Cerebellar nuclear complex (tissue), 1 donor: Measurements from ENCODE around the gene SCIMP.
"Not testable (repeated sequence)": the region's sequence is repeated elsewhere in the genome, so short reads cannot be mapped to it uniquely, and the experiment has no call there.

Experiments
- DNase-seq, 2 experiments: peaks; one replicate each; lab custom pipeline; 2025; lab: John Stamatoyannopoulos, UW

SCIMP gene

DNA sequence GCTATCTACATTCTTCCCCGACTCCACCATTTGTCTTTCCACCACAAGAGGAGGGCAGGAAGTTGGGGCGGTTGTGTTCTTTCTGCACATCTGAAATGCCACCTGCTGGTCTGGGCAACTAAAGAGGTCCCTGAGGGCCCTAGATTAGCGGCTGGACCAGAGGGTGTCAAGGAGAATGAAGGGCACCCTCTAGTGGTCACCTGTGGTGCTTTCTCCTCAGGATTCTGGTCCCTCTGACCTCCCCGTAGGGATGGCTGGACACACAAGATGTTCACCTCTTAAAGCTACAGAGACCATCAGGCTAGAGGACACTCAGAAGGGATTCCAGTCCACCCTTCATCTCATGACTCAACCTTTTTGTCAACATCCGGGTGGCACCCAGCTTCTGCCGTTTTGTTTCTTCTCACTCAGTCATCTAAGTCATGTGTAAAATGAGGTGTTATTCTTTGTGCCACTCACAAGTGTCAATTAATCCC lies 2.9 kb upstream of the SCIMP start:
- no peak for DNase-seq

DNA sequence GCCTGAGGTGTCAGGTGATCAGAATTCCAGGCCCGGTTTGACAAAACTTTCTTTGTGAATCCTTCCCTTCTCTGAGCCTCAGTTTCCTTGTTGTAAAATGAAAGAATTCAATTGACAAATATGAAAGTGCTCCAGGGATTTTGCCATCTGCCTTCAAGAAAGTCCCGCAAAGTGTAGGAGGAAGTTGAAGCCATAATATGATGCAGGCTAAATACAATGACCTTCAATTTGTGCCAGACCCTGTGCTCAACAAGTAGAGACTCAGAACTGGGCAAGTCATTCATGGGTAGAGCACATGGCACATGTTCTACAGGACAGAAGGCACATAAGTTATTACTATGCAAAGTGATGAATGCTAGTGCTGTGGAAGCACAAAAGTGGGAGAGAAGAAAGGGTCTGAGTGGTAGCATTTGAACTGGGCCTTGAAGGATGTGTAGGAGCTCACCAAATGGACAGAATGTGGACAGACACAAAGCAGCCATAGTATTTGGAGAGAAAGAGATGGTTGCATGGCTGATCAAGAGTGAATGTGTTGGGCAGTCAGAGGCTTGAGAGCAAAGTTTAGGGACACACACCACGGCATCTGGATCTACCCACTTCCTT lies 2.4 kb upstream of the SCIMP start:
- DNase-seq = no peak

DNA sequence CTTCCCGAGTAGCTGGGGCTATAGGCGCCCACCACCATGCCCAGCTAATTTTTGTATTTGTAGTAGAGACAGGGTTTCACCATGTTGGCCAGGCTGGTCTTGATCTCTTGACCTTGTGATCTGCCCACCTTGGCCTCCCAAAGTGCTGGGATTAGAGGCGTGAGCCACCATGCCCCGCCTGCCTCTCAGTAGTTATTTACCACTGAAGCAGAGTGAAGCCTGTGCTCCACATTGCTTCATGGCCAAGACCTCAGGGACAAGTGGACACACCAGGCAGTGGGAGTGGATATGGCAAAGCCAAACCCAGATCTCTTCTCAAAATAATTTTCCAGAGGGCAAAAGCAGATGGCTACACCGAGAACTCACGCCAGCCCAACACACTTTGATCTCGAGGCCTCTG lies 1.2 kb downstream of the SCIMP start:
- not testable (repeated sequence) for DNase-seq

DNA sequence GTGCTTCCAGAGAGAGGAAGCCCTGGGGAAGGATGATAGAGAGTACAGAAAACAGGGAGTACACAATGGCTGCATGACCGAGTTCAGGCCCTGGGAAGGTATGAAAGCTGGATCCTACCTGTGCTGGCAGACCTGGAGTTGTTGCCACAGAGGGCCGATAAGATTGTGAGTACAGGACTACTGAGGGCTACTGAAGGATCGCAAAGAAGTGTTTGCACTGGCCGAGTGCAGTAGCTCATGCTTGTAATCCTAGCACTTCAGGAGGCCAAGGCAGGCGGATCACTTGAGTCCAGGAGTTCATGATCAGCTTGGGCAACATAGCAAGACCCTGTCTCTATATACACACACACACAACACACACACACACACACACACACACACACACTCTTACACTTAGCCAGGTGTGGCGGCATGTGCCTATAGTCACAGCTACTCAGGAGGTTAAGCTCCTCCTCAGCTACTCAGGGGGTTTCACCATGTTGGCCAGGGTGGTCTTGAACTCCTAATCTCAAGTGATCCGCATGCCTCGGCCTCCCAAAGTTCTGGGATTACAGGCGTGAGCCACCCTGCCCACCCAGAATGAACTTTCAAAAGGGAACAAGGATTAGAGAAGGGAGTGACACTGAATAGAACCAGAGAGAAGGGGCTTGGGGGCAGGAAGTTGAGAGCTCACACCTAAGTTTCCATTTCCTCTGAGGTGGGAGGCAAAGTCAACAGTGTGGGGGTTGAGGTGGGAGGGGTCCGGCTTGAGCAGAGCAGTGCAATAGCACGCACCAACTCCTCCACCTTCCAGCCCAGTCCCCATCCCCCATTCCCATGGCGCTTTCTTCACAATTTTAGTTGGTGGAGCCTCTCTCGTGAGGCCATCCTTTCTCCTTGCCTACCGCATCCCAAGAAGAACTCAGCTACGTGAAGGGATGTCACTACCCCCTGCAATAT lies 7.5 kb downstream of the SCIMP start:
- no peak for DNase-seq

DNA sequence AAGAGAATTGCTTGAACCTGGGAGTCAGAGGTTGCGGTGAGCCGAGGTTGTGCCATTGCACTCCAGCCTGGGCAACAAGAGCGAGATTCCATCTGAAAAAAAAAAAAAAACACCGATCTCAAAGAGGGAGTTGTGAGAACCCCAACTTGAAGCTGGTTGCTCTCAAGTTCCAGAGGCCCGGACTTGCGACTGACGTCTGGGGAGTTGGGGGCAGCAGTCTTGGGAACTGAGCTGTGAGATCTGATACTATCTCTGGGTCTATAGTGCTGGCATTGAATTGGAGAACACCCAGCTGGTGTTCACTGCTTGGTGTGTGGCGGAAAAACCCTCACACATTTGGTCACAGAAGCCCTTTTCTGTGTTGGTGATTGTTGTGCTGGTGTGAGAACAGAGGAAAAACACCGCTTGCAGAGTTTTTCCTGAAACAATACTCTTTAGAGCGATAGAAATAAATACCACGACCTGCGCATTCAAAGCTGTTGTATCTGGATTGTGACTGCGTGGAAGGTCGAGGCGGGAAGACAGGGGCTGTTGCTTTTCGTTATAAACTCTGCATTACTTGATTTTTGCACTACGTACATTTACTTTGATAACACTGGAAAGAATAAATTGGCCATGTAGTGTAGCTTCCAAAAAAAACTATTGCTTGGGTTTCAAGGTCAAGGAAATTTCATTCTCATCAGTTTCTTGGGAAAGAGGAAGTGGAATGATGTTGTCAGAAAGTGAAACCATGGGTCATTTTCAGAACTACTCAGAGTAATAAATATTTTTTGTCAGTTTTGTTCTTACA lies 8.8 kb downstream of the SCIMP start:
- DNase-seq = no peak

DNA sequence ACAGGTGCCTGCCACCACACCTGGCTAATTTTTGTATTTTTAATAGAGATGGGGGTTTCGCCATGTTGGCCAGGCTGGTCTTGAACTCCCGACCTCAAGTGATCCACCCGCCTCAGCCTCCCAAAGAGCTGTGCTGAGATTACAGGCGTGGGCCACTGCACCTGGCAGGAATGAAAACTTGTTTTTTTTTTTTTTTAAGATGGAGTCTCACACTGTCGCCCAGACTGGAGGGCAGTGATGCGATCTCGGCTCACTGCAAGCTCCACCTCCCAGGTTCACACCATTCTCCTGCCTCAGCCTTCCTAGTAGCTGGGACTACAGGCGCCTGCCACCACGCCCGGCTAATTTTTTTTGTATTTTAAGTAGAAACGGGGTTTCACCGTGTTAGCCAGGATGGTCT lies 12.7 kb downstream of the SCIMP start:
- DNase-seq = not testable (repeated sequence)

DNA sequence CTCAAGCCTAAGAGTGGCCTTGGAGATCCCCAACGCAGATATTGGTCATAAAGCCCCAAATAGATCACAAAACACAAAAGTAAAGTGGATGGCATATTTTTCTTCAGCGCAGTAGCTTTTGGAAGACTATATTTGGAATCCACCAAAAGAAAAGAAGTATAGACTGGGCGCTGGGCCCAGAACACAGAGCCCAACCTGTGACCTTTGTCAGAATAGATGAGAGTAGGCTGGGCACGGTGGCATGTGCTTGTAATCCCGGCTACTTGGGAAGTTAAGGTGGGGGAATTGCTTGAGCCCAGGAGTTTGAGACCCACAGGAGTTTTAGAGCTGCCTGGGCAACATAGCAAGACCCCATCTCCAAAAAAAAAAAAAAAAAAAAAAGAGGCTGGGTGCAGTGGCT lies 14.6 kb downstream of the SCIMP start:
- DNase-seq = no peak

DNA sequence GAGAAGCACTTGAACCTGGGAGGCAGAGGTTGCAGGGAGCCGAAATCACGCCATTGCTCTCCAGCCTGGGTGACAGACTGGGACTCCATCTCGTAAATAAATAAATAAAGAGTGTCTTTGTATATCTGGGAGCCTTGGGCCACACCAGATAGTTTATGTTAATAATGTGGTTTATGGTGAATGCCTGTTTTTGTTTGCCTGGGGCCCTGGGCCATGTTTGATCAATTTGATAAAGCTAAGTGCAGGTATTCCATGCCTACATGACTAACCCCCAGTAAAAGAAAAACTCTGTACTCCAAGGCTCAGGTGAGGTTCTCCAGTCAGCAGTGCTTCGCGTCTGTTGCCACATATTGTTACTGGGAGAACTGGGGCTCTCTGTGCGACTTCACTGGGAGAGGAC lies 15.1 kb downstream of the SCIMP start:
- DNase-seq = no peak

DNA sequence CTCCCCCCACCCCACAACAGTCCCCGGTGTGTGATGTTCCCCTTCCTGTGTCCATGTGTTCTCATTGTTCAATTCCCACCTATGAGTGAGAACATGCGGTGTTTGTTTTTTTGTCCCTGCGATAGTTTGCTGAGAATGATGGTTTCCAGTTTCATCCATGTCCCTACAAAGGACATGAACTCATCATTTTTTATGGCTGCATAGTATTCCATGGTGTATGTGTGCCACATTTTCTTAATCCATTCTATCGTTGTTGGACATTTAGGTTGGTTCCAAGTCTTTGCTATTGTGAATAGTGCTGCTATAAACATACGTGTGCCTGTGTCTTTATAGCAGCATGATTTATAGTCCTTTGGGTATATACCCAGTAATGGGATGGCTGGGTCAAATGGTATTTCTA lies 17.1 kb downstream of the SCIMP start:
- DNase-seq = not testable (repeated sequence)

DNA sequence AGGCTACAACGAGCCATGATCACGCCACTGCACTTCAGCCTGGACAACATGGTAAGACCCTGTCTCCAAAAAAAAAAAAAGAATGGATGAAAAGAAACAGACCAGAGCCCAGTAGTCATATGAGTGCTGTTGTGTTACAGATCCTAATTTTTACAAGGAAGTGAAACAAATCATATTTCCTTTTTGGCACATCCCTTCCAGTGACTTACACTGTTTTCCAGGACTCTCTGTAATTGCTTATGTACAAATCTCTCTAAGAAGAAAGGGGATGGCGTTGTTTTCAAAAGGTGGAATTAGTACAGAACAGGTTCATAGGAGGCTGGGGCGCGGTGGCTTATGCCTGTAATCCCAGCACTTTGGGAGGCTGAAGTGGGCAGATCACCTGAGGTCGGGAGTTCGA lies 23.2 kb downstream of the SCIMP start:
- no peak for DNase-seq

DNA sequence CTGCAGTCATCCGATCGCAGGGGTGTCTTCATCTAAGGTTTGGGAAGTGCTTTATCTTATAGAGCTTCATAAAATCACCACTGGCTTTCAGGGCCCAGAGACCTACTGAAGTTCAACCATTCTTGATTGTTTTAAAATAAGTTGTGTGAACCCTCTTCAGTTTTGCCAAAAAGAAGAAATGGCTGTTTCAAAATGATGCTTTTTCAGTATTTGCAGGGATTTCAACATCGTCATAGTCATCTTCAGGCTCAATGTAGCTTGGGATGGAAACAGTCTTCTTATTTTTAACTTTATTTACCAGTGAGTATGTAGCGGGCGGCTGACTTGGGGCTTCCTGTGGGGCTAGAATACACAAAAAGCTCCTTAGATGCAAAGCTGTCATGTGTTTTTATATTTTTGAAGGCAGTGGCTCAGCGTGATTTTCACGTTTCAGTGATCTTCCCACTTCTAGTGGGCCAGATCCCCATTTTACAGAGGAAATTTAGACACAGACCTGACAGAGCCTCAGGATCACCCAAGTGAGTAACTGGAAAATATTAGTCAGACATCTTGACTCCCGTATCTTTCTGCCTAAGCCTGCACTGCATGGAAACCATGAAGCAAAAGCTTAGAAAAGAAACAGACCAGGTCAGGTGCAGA lies 23.9 kb downstream of the SCIMP start:
- no peak for DNase-seq

DNA sequence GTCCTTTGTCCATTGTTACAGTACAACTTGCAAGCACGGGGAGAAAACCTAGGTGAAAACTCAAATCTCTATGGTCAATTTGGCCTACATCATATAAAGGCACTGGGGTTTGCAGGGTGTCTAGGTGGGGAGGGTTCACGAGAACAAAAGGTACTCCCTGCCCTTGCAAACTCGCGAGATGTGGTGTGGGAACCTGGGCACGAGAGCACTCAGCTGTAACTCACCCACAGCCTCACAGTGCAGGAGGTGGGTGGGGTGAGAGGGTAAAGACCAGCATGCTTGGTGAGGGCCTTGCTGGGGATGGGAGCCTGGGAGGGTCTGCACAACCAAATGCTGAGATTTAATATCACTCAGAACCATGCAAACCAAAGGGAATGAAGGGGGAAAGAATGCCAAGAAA lies 24.6 kb downstream of the SCIMP start:
- DNase-seq = no peak

DNA sequence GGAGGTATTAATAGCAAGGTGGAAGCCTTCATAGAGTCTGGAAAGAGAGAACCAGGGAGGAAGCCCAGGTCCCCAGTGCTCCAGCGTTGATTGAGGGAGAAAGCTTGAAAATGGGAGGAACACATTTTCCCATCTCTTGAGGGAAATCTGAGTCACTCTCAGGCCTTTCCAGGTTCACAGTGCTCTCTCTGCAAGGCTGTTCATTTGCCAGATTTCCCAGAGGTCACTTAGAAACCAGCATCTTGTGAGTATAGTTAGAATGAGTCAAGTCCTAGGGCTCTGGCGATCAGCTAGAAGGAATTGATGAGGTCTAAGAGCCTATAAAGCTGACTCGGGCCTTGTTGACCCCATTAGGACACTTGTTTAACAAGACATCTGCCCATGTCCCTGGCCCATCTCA lies 25.3 kb downstream of the SCIMP start:
- no peak for DNase-seq

DNA sequence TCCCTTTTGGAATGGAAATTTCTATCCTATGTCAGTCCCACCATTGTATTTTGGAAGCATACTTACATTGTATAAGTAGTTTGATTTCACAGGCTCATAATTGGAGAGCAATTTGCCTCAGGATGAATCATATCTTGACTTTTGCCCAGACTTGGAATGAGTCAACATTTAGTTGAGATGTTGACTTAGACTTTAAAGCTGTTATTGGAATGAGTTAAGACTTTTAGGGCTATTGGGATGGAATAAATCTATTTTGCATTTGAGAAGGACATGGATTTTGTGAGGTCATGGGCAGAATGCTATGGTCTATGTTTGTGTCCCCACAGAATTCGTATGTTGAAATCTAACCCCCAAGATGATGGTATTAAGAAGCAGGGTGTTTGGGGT lies 30.8 kb downstream of the SCIMP start:
- DNase-seq = no peak

DNA sequence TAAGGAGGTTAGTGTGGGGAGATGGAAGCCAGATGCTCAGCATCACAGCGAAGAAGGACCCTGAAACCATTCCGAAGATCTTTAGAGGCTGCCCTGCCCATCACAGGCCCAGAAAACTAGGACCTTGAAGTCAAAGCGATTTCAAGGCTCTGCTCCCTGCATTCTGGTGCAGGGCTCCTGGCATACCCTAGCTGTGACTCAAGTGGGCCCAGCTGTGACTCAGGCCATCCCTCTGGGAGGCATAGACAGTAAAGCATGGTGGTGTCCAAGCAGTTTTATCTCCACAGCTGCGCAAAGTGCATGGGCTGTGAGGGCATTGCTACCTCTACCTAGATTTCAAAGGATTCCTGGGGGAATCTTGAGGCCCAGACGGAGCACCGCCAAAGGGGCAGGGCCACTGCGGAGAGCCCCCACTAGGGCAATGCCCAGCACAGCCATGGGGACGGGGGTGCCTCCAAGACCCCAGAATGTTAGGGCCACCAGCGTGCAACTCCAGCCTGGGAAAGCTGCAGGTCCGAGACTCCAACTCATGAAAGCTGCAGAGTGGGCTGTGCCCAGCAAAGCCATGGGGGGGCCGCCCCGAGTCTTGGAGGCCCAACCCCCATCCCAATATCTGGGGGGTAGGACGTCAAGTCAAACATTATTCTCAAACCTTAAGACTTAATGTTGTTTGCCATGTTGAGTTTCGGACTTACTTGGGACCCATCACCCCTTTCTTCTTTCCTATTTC lies 31.3 kb downstream of the SCIMP start:
- DNase-seq = no peak

DNA sequence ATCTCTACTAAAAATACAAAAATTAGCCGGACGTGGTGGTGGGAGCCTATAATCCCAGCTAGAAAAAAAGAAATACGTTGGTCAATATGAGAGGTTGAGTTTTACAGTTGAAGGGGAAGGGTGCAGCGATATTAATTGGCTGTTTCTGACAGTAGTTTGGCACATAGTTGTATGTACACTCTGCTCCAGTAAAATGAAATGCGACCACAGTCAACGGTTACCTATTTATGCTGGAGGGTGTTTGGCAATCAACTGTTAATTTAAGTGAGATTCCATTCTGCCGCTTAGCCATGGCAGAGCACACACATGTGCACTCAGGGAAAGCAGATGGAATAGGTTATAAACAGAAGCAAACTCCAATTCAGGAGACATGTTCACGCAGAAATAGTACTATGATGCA lies 33.6 kb downstream of the SCIMP start:
- no peak for DNase-seq

DNA sequence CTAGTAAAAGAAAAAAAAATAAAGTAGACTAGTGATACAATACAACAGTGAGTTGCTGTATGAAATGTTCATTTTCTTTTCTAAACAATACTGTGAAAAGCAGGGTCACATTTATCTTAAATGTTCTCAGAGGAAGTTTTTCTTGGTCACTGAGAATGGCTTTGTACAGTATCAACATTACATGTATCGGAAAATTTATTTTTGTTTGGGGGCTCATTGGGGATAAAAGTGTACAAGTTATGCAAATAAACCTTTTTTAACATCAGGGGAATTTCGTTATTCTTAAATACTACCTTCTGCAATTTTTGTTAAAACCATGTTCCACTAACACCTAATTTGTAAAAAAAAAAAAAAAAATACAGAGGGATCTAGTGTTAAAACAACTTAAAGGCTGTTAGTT lies 34.3 kb downstream of the SCIMP start:
- no peak for DNase-seq

DNA sequence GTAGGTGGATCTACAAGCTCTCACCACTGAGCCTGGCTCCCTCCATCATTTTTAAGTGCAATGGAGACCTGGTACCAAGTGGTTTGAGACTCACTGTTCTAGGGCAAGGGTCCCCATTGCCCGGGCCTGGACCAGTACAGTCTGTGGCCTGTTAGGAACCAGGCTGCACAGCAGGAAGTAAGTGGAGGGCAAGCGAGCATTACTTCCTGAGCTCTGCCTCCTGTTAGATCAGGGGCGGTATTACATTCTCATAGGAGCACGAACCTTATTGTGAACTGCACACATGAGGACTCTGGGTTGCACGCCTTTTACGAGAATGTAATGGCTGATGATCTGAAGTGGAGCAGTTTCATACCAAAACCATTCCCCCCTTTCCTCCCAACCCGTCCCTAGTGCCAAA lies 36.2 kb downstream of the SCIMP start:
- DNase-seq = no peak

DNA sequence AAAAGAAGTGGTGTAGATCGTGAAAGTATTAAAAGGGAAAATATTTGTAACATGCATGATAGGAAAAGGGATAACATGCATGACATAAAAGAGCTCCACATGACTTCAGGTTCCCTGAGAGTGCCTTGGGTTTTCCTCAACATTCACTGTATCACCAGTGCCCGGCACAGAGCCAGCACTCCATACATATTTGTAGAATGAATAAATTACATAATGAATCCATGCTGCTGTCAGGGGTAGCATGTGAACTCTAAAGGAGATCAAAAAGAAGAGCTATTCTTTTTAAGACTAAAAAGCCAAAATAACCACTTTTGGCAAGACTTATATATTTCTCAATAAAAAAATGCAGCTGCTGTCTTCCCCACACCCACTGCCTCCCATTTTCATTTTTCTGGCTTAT lies 40.3 kb downstream of the SCIMP start:
- DNase-seq = no peak

DNA sequence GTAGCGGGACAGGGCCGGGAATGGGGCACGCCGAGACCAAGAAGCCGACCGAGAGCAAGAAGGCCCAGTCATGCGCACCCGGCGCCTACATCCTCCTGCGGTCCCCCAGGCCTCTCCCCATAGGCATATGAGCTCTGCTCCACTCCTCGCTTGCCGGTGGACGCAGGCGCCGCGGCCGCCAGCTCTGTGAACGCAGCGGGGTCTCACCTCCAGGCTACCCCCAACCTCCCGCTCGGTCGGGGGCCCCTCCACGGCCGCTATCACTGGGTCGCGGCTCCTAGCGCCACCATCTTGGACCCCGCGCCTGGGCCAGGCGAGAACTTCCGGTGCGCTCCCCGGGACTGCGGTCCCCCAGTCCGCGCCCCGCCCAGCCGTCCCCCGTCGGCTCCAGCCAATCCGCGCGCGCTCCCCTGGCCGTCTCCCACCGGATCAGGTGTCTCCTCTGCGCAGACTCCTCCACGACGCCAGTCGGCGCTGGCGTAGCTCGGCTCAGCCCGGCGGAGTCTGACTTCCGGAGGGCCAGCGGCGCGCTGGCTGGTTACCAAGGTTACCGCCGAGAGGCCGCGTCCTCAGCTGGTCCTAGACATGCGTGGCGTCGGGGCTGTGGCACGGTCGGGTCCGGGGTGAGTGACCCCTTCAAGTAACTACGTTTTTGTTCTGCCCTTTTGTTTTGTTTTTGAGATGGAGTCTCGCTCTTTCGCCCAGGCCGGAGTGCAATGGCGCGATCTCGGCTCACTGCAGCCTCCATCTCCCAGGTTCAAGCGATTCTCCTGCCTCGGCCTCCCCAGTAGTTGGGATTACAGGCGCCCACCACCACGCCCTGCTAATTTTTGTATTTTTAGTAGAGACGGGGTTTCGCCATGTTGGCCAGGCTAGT lies 42.9 kb downstream of the SCIMP start, which contains the start of gene ZNF594:
ZNF594 (minus strand) TSS at position 328 of the 877 bp plus-strand sequence. CDS start 7,612 bp downstream, outside the sequence.
- peak; percentile 26 to 81 for DNase-seq
